DMS79 (cell line): ENCODE data around the gene STK32C.
"Not testable (repeated sequence)": the region's sequence is repeated elsewhere in the genome, so short reads cannot be mapped to it uniquely, and the experiment has no call there.

Experiments
- DNase-seq: peaks from one replicate; lab custom pipeline; 2025; lab: John Stamatoyannopoulos, UW

Gene STK32C

GRCh38 chr10:132167041-132167674, 140.6 kb downstream of the STK32C start:
- DNase-seq: no peak

- no peak for DNase-seq
Observed at GRCh38 chr10:132166216-132166950, 141.4 kb downstream of the STK32C start.

- DNase-seq: no peak
Observed at GRCh38 chr10:132165416-132165980, 142.3 kb downstream of the STK32C start.

- no peak for DNase-seq
Observed at GRCh38 chr10:132164761-132165278, 142.9 kb downstream of the STK32C start.

GRCh38 chr10:132163826-132164515, 143.8 kb downstream of the STK32C start:
- no peak for DNase-seq

- no peak for DNase-seq
Observed at GRCh38 chr10:132163278-132163765, 144.4 kb downstream of the STK32C start.

GRCh38 chr10:132162590-132163277, 145.0 kb downstream of the STK32C start:
- DNase-seq: no peak

- DNase-seq: no peak
Observed at GRCh38 chr10:132162021-132162531, 145.7 kb downstream of the STK32C start.

- DNase-seq: not testable (repeated sequence)
Observed at GRCh38 chr10:132160834-132161622, 146.7 kb downstream of the STK32C start.

GRCh38 chr10:132160231-132160630, 147.5 kb downstream of the STK32C start:
- DNase-seq: not testable (repeated sequence)

- DNase-seq: not testable (repeated sequence)
Observed at GRCh38 chr10:132159302-132160230, 148.2 kb downstream of the STK32C start.

GRCh38 chr10:132158823-132159222, 148.9 kb downstream of the STK32C start:
- no peak for DNase-seq

GRCh38 chr10:132158122-132158741, 149.5 kb downstream of the STK32C start:
- DNase-seq: no peak
